GM10248 (cell line): Measurements from ENCODE around the gene TFPI2.

Experiments used
- CTCF ChIA-PET: fragments of 300-600 bp; sonication (Branson Sonifier 250); formaldehyde crosslinking; extraction: SDS; loops from one replicate; lab custom pipeline; 2021; ENCODE audit warnings: antibody characterized with exemption; lab: Yijun Ruan, JAX
- POLR2A ChIA-PET: fragments of 350-650 bp; sonication (Branson Sonifier 250); formaldehyde crosslinking; extraction: SDS; loops from one replicate; lab custom pipeline; 2020; ENCODE audit warnings: antibody characterized with exemption; lab: Yijun Ruan, JAX
- DNase-seq: peaks from one replicate; pipeline ENCODE4 v3.0.0; 2012; ENCODE audit errors: extremely low spot score
- CTCF ChIP-seq: IDR thresholded peaks from 2 replicates; pipeline ENCODE4 v1.5.1; 2012; ENCODE audit warnings: mild to moderate bottlenecking, low read depth; ENCODE audit errors: extremely low read depth, missing control alignments, control extremely low read depth

Gene TFPI2

GRCh38 chr7:93890464-93891068 lies at the start of gene TFPI2:
TSS of gene TFPI2 (minus strand) at chr7:93890753. CDS start at chr7:93890678, 75 bp downstream.
- no peak for TF ChIP-seq CTCF
- peak; percentile 42 for DNase-seq
- CTCF ChIA-PET = interaction anchor here (1.3 kb wide), 1 partner anchor 8 kb away, joined by 3 read pairs; no protein-coding TSS in a partner anchor
- POLR2A ChIA-PET = no interaction called here

GRCh38 chr7:93938293-93938692 lies 47.7 kb upstream of the TFPI2 start:
- no peak for DNase-seq
- TF ChIP-seq CTCF = no peak
- CTCF ChIA-PET = no interaction called here
- POLR2A ChIA-PET = no interaction called here

GRCh38 chr7:93937818-93938217 lies 47.3 kb upstream of the TFPI2 start:
- CTCF ChIA-PET = no interaction called here
- POLR2A ChIA-PET = no interaction called here
- no peak for DNase-seq
- no peak for TF ChIP-seq CTCF

- CTCF ChIA-PET = no interaction called here
- TF ChIP-seq CTCF = no peak
- no peak for DNase-seq
- POLR2A ChIA-PET = no interaction called here
Observed at GRCh38 chr7:93935102-93935501, 44.5 kb upstream of the TFPI2 start.

- TF ChIP-seq CTCF = no peak
- ChIA-PET POLR2A (no interaction called here), CTCF (no interaction called here)
- no peak for DNase-seq
Observed at GRCh38 chr7:93933156-93933555, 42.6 kb upstream of the TFPI2 start.

- CTCF ChIA-PET = interaction anchor here (1.1 to 2.1 kb wide), 3 partner anchors 10 to 29 kb away, joined by 3 to 7 read pairs (median 3); no protein-coding TSS in a partner anchor
- TF ChIP-seq CTCF = no peak
- no peak for DNase-seq
- POLR2A ChIA-PET = no interaction called here
Observed at GRCh38 chr7:93931655-93932054, 41.1 kb upstream of the TFPI2 start.

- CTCF ChIA-PET = interaction anchor here (1.0 to 2.5 kb wide), 2 partner anchors 25 to 158 kb away, joined by 5 to 7 read pairs; no protein-coding TSS in a partner anchor
- POLR2A ChIA-PET = no interaction called here
- no peak for TF ChIP-seq CTCF
- DNase-seq = no peak
Observed at GRCh38 chr7:93927585-93927984, 37.0 kb upstream of the TFPI2 start.
